ENCODE measurements around the gene YAF2.
"Not testable (repeated sequence)": the region's sequence is repeated elsewhere in the genome, so short reads cannot be mapped to it uniquely, and the experiment has no call there.

Gene YAF2

DNA sequence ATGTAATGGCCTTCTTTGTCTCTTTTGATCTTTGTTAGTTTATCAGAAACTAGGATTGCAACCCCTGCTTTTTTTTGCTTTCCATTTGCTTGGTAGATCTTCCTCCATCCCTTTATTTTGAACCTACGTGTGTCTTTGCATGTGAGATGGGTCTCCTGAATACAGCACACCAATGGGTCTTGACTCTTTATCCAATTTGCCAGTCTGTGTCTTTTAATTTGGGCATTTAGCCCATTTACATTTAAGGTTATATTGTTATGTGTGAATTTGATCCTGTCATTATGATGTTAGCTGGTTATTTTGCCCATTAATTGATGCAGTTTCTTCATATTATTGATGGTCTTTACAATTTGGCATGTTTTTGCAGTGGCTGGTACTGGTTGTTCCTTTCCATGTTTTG, 14.6 kb upstream of the YAF2 start:
- DNase-seq, result not testable (repeated sequence)

DNA sequence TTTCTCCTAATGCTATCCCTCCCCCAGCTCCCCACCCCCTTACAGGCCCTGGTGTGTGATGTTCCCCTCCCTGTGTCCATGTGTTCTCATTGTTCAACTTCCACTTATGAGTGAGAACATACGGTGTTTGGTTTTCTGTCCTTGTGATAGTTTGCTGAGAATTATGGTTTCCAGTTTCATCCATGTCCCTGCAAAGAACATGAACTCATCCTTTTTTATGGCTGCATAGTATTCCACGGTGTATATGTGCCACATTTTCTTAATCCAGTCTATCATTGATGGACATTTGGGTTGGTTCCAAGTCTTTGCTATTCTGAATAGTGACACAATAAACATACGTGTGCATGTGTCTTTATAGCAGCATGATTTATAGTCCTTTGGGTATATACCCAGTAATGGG, 11.0 kb upstream of the YAF2 start:
- DNase-seq, result not testable (repeated sequence)

DNA sequence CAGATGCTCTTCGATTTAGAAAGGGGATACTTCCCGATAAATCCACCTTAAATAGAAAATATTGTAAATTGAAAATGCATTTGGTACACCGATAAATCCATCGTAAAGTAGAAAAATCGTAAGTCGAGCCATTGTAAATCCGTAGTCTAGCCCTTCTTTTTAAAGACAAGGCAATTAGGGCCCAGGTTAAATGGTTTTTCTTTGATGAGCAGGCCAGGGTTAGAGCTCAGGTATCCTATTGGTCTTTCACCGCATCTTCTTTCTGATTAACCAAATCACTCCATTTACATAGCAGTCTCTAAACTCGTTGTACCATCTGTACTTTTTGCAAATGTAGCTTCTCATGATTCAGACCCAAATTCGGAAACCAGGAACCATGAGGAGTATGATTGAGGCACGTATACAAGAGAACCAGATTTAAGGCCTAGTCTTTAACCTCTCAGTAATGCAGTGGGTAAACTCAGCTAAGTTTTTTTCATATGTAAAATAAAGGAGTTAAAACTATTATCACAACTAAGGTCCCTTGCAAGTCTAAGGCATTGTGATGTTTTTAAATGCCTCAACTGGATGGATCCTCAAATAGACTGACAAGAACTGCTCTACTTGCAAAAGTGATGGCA, 2.2 kb upstream of the YAF2 start:
- DNase-seq, result no peak

DNA sequence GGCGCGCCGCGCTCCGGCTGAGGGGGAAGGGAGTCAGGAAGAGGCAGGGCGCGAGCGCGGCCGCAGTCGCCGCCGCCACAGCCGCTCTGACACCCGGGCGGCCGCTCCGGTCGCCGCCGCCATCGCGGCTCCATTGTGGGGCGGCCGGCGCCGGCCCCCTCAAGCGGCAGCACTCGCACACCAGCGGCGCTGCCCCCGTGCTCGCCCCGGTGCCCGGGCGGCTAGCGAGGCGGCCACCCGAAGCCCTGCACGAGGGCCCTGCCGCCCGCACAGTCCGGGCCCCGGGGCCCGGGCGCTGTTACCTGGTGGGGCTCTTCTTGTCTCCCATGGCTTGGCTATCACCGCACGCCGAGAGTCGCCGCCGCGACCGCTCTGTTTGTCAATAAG, 202 bp downstream of the YAF2 start:
- DNase-seq, result no peak

DNA sequence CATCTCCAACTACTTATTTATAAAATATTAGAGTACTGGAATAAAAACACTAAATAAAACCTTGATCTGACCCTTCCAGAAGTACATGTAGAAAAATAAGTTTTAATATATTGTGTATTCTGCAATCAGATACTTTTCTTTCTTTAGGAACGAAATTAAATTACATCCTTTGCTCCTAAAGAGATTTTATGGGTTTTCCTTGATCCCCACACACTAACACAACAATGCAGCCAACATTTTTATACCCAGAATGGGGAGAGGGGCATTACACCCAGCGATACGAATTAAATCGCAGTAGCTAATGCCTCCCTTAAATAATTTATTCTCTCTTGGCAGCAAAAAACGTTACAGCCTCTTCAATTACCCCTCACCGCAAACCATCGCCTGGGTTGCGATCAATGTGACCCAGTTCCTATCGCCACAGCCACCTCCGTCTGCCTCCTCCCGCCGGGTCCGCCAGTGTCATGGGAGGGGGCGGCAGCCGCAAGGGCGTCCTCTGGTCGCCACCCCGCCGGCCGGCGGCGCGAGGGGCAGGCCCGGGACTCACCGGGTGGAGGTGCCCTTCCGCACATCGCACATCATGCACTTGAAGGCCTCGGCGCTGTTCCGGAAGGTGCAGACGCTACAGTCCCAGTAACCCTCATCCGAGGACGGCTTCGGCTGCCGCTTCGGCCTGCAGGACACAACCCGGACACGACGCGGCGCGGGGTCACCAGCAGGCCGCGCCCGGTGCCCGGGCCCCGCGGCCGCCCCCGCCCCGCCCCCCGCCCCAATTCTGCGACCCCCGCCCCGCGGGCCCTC, 796 bp downstream of the YAF2 start:
- peak; percentile 73 for DNase-seq

DNA sequence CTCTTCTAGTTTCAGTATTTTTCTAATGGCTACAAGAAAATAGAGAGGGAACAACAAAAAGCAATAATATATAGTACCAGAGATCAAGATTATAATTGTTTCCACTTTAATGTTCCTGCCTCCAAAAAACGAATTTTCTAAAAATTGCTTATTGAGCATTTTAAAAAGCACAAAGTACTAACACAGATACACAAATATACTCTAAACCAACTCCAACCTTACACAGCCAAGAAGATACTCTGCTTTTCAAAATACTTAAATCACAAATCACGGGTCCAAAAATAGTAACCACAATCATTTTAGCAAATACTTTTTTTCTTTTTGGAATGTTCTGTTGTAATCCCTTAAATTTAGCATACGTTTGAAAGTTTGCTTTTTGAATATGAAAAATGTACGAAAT, 2.0 kb downstream of the YAF2 start:
- DNase-seq, result no peak

DNA sequence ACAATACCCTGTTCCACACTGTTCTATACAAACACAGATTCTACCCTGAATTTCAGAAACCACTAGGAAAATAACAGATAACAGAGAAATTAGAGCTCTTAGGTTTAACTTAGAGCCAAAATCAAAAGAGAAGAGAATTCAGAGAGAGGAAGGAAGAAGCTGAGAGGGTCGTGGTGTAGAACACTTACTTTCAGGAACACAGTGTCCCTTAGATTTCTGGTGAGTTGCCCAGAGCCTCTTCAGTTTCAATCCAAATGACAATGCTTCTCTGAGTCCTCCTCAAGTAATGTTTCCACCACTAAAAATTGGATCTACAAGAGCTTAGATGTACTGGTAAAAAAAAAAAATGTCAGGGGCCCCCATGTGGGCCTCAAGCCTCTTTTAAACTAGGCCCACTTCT, 2.6 kb downstream of the YAF2 start:
- no peak for DNase-seq

DNA sequence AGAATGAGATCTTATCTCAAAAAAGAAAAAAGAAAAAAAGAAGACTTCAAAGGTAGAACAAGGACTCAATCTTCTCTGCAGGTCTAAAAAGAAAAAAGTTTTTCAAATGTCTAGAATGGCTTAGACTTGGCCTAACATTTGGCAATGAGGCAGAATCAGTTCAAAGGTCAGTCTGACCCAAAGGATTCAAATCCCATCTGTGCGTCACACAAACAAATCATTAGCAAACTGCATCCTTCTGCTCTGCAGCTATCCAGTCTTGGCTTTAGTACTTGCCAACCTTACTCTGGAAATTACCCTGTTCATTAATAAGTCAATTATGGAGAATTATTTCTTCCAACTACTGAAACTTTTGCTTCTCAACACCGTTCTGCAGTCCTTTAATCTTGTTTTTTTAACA, 3.1 kb downstream of the YAF2 start:
- no peak for DNase-seq

DNA sequence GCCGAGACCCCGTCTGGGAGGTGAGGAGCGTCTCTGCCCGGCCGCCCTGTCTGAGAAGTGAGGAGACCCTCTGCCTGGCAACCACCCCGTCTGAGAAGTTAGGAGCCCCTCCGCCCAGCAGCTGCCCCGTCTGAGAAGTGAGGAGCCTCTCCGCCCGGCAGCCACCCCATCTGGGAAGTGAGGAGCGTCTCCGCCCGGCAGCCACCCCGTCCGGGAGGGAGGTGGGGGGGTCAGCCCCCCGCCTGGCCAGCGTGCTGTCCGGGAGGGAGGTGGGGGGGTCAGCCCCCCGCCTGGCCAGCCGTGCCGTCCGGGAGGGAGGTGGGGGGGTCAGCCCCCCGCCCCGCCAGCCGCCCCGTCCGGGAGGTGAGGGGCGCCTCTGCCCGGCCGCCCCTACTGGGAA, 10.5 kb downstream of the YAF2 start:
- not testable (repeated sequence) for DNase-seq

DNA sequence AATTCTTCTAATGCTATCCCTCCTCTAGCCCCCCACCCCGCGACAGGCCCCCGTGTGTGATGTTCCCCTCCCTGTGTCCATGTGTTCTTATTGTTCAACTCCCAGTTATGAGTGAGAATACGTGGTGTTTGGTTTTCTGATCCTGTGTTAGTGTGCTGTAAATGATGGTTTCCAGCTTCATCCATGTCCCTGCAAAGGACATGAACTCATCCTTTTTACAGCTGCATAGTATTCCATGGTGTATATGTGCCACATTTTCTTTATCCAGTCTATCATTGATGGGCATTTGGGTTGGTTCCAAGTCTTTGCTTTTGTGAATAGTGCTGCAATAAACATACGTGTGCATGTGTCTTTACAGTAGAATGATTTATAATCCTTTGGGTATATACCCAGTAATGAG, 13.5 kb downstream of the YAF2 start:
- not testable (repeated sequence) for DNase-seq

DNA sequence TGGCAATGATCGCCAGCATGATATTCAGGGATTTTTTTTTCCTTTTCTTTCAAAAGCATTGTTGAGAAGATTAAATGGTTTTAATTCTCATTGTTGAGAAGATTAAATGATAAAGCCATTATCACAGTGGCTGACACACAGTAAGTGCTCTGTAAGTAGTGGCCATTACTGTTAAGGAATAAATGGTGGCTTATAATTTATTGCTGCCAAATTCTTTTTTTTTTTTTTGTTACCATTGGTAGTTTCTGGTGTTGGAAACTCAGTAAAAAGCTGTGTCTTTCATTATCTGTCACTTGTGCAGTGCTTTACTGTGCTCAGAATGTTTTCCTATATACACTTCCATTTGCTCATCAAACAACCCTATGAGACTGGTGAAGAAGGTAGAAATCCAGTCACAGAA, 15.3 kb downstream of the YAF2 start:
- no peak for DNase-seq

DNA sequence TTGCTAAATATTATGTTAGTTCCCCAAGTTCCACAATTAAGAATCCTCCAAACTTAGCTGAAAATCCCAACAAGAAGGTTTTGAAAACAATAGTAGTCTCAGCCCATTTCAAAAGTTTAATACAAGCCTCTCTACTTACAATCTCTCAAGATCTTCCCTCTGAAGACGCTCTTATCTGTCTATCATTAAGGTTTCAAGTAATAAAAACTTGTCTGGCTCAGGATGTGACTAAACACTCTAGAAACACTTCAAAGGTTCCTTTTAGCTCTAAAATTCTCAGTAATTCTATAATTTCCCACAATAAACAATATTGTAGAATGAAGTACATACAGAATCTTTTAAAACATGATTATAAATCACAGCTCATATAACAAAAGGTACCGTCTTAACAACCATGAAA, 16.3 kb downstream of the YAF2 start:
- DNase-seq, result no peak

DNA sequence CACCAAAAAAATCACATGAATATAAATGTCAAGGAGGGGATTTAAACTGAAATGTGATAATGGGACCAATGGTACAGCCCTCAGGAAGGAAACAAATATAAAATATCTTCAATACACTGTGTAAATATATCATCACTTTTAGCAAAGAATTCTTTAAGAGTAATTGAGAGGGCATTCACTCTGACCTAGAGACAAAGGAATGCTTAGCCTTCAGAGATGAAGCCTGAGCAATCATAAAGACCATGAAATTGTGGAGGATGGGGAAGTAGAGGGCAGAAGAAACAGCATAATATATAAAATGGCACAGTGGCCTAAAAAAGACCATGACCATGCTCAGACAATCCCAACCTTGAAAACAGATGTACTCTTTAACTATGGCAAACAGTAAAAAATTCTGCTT, 20.4 kb downstream of the YAF2 start:
- peak; percentile 73 for DNase-seq

DNA sequence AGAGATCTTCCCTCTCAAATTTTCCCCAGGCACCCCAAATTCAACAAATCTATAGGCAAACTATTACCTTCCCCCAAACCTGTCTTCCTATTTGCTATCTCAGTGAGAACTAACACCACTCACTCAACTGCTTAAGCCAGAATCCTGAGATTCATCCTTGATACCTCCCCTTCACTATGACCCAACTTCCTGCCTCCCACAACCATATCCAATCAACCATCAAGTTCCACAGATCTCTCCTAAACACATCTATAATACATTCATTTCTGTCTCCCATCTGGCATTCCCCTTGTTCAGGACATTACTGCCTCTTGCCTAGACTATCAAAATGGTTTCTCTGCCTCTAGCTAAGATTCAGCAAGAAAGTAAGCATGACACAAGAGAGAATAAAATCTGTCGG, 21.3 kb downstream of the YAF2 start:
- peak; percentile 67 for DNase-seq

DNA sequence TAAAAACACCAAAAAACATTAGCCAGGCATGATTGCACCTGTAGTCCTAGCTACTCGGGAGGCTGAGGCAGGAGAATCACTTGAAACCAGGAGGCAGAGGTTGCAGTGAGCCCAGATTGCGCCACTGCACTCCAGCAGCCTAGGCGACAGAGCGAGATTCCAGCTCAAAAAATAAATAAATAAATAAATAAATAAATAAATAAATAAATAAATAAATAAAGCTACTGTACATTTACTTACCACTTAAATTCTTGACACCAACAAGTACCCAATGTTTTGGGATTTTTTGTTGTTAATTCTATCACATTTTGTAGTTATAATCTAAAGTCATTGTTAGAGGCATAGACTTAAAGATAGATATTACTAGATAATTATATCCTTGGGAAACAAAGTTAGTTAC, 22.3 kb downstream of the YAF2 start:
- DNase-seq, result not testable (repeated sequence)

DNA sequence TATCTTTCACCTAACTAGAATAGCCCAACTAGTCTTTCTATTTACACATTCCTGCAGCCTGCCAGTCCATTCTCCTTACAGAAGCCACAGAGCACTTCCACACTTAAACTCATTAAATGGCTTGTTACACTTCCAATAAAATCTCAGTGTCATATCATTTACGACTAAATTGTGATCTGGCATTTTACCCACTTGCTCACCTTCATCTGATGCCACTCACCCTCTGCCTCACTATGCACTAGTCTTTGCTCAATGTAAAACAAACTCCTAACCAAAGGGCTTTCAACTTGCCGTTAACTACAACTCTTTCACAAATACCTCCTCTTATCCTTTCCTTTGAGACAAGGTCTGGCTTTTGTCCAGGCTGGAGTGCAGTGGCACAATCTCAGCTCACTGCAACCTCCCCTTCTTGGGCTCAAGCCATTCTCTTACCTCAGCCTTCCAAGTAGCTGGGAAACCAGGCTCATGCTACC, 24.1 kb downstream of the YAF2 start:
- peak; percentile 94 for DNase-seq

DNA sequence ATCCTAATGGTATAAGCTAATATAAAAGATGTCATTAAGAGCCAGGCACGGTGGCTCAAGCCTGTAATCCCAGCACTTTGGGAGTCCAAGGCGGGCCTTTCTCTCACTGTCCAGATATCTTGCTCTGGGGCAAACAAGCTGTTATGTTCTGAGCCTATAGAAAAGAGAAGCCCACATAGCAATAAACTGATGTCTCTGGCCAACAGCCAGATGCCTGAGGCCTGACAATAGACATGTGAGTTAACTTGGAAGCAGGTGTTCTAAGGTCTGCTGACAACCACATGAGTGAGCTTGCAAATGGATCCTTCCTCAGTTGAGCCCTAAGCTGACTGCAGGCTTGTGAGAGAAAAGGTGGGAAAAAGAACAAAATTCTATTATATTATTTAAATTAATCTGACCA, 25.0 kb downstream of the YAF2 start:
- peak; percentile 90 for DNase-seq

DNA sequence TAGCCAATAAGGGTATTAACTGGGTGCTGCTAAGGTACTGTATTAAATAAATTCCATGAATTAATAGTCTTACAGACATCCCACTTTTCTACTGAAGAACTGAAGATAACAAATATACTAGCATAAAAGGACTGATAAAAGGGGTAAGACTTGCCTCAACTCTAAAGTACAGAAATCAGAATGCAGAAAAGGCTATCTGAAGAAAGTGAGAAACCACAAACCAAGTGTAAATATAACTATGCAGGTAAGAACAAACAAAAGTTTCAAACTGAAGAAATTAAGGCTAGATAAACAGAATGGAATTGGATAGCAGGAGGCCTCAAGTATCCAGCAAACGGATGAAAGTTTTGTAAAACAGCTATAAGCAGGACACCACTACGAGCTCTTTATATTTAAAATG, 29.5 kb downstream of the YAF2 start:
- no peak for DNase-seq

DNA sequence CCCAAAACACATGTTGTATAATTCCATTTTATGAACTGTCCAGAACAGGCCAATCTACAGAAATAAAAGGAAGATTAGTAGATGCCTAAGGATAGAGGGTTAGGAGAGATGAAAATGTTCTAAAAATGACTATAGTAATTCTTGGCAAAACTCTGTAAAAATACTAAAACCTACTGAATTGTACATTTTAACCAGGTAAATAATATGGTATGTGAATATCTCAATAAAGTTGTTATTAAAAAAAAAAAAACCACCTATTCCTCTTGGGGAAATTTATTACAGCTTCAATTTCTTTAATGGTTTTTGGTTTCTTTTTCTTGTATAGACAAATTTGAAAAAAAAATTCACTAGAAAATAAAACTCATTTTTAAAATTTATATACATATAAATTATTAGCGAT, 33.2 kb downstream of the YAF2 start:
- no peak for DNase-seq

DNA sequence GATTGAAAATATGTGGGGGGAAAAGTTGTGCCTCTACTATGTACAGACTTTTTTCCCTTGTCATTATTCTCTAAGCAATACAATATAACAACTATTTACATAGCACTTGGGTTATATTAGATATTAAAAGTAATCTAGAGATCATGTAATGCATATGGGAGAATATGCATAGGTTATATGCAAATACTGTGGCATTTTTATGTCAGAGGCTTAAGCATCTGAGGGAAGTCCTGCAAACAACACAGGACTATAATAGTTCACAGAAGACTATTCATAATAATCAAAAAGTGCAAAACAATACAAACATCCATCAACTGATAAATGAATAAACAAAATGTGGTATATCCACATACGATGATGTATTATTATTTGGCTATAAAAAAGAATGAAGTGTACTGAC, 33.7 kb downstream of the YAF2 start:
- DNase-seq, result no peak

DNA sequence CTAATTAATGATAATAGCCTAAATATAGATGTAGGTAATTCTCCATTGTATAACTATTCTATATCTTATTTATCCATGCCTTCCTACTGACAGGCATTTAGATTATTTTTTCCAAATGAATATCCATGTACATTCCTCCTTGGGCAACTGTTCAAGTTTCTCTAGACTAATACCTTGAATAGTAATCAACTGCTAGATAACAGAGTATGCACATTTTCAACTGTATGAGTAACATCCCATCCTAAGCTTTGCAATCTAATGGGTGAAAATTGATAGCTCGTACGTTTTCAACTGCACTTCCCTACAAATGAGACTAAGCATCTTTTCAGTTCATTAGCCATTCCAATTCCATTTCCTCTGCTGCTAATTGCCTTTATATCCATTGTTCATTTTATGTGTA, 37.0 kb downstream of the YAF2 start:
- peak; percentile 89 for DNase-seq

DNA sequence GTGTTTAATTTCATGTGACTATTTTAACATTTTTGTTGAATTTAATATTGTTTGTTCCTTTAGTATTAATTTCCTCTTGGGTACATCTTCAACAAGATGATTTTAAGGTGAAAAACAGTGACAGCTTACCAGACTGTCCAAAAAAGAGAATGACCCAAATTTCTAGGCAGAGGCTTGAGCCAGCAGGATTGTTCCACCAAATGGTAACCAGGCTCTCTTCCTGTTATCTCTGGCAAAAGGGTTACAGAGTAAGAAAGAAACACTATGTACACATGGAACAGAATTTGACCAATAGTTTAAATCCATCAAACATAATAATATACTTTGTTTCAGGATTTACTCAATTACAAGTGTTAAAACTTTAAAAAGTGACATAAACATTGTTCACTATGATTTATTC, 39.0 kb downstream of the YAF2 start:
- DNase-seq, result no peak

DNA sequence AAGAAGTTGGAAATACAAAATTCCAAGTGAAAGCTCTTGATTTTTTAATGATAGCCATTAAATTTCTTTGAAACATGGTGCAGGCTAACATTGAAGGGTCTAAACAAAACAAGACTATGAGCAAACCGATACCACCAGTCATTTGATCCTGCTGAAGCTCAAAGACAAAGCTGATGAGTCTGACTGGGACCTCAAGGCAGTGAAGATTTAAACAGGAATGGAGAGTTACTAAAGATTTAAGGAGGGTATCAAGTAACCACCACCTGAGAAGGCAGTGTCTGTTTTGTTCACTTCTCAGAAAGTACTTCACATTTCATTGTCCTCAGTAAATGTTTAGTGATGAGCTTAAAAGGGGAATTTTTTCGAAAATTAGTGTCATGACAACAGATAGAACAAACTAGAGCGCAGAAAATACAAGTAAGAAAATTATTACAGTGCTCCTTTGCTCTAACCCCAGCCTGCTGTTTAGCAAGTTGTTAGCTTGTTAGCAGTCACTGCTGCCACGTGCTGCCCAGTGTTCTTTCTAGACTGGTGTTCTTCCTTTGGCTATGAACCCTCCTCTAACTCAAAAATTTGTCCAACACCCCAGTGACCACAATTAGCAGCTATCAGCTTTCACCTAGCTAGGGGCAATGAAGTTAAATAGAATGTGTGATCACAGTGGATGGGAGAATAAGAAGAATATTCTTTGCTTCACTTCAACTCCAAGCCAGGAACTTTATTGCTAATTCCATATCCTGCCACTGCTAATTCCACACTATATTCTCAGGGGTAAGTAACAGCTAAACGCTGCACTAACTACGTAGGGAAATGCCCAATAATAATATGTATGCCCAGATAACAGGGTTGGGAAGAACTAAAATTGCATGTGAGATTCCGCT, 41.1 kb downstream of the YAF2 start:
- no peak for DNase-seq

DNA sequence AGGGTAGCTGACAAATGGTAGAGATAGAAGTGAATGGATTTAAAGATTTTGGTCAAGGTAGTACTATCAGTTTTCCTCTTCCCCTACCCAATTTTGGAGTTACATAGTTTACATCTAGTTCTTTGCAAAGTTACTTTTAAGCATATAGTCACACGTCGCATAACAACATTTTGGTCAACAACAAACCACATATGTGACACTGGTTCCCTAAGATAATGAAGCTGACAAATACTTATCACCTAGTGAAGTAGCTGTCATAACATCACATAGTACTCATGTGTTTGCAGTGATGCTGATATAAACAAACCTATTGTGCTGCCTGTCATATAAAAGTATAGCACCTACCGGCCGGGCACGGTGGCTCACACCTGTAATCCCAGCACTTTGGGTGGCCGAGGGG, 45.4 kb downstream of the YAF2 start:
- DNase-seq, result no peak
